ENCODE data around the gene GLDN.

Gene GLDN

GRCh38 chr15:51365417-51365816 lies 24.0 kb downstream of the GLDN start:
- DNase-seq = no peak

- no peak for DNase-seq
Observed at GRCh38 chr15:51366071-51366470, 24.6 kb downstream of the GLDN start.

- DNase-seq = no peak
Observed at GRCh38 chr15:51366920-51367319, 25.5 kb downstream of the GLDN start.

- no peak for DNase-seq
Observed at GRCh38 chr15:51367322-51367976, 26.0 kb downstream of the GLDN start.

GRCh38 chr15:51368307-51368706 lies 26.9 kb downstream of the GLDN start:
- no peak for DNase-seq

- no peak for DNase-seq
Observed at GRCh38 chr15:51368751-51369450, 27.4 kb downstream of the GLDN start.

- no peak for DNase-seq
Observed at GRCh38 chr15:51369451-51369761, 28.0 kb downstream of the GLDN start.

- no peak for DNase-seq
Observed at GRCh38 chr15:51371266-51371665, 29.8 kb downstream of the GLDN start.

GRCh38 chr15:51374131-51374530 lies 32.7 kb downstream of the GLDN start:
- no peak for DNase-seq

- DNase-seq = no peak
Observed at GRCh38 chr15:51375966-51376640, 34.6 kb downstream of the GLDN start.

GRCh38 chr15:51377038-51377786 lies 35.8 kb downstream of the GLDN start:
- no peak for DNase-seq

- no peak for DNase-seq
Observed at GRCh38 chr15:51378406-51378805, 37.0 kb downstream of the GLDN start.

- DNase-seq = no peak
Observed at GRCh38 chr15:51379390-51379789, 37.9 kb downstream of the GLDN start.

- no peak for DNase-seq
Observed at GRCh38 chr15:51380999-51381806, 39.7 kb downstream of the GLDN start.

GRCh38 chr15:51382787-51383186 lies 41.3 kb downstream of the GLDN start:
- no peak for DNase-seq

GRCh38 chr15:51386029-51386428 lies 44.6 kb downstream of the GLDN start:
- DNase-seq = no peak

- no peak for DNase-seq
Observed at GRCh38 chr15:51386486-51386885, 45.0 kb downstream of the GLDN start.

GRCh38 chr15:51386960-51387698 lies 45.7 kb downstream of the GLDN start:
- DNase-seq = no peak

GRCh38 chr15:51387699-51388041 lies 46.2 kb downstream of the GLDN start:
- no peak for DNase-seq

GRCh38 chr15:51388726-51389125 lies 47.3 kb downstream of the GLDN start:
- DNase-seq = no peak

- DNase-seq = no peak
Observed at GRCh38 chr15:51390241-51390965, 48.9 kb downstream of the GLDN start.
